Measurements from ENCODE around the gene MCRIP1.

MCRIP1 gene

GRCh38 chr17:81839301-81839700 lies 6.2 kb upstream of the MCRIP1 start:
- DNase-seq (ENCODE audit: low spot score) = no peak
- Histone ChIP-seq H3K23ac (ENCODE audit: low read depth, low read length, poor library complexity) (no peak overlapping the region), H2BK12ac (ENCODE audit: low read length) (no peak overlapping the region), H3K9me3 (replicated peaks in 1 of 2; ENCODE audit: control insufficient read depth in 2 of 2, insufficient read depth in 1 of 2, low read depth in 1 of 2, low read length in 2 of 2) (no peaks in the 10 kb centered on the region), H3K27me3 (ENCODE audit: control insufficient read depth in 3 of 3, insufficient read depth in 3 of 3, low read depth in 1 of 3, low read length in 3 of 3) (no peaks in the 10 kb centered on the region), H2AK5ac (ENCODE audit: low read depth, low read length) (no peak overlapping the region), H3K79me1 (ENCODE audit: low read depth, low read length) (peaks cover 12% of the 10 kb centered on the region), H4K8ac (ENCODE audit: low read depth, low read length) (no peak overlapping the region), H3K18ac (ENCODE audit: low read length) (no peak overlapping the region), H3K36me3 (replicated peaks in 1 of 2; ENCODE audit: control insufficient read depth in 2 of 2, insufficient read depth in 2 of 2, low read length in 2 of 2) (peaks cover 19 to 21% of the 10 kb centered on the region in 2 donors), H3K4me3 (ENCODE audit: low read length in 2 of 2) (no peak overlapping the region), H2BK5ac (ENCODE audit: low read length) (no peak overlapping the region), H3K4me1 (ENCODE audit: control insufficient read depth in 2 of 2, insufficient read depth in 1 of 2, low read depth in 1 of 2, low read length in 2 of 2) (peaks cover 0 to 1% of the 10 kb centered on the region in 2 donors), H3K4me2 (ENCODE audit: insufficient read depth, low read length, poor library complexity, severe bottlenecking) (no peak overlapping the region), H2AFZ (ENCODE audit: low read length) (peak overlapping the region; percentile 37), H2BK120ac (ENCODE audit: low read depth, low read length) (no peak overlapping the region), H3K14ac (ENCODE audit: low read length) (no peak overlapping the region), H2BK15ac (ENCODE audit: low read length) (no peak overlapping the region), H3K9ac (ENCODE audit: low read depth, low read length, poor library complexity) (no peak overlapping the region), H4K91ac (ENCODE audit: low read depth, low read length, poor library complexity) (no peak overlapping the region), H3K27ac (replicated peaks; ENCODE audit: low read length) (no peak overlapping the region), H3K4ac (ENCODE audit: low read length) (no peak overlapping the region)
- no CpG with 5 or more reads among the region's 15 CpGs for WGBS, 2 donors (ENCODE audit: extremely low coverage in 2 of 2, insufficient read length in 2 of 2, insufficient replicate concordance in 1 of 2)

GRCh38 chr17:81838753-81839255 lies 5.7 kb upstream of the MCRIP1 start:
- Histone ChIP-seq H3K4me2 (ENCODE audit: insufficient read depth, low read length, poor library complexity, severe bottlenecking) (no peak overlapping the region), H3K23ac (ENCODE audit: low read depth, low read length, poor library complexity) (no peak overlapping the region), H3K4me3 (ENCODE audit: low read length in 2 of 2) (no peak overlapping the region), H4K91ac (ENCODE audit: low read depth, low read length, poor library complexity) (no peak overlapping the region), H3K9me3 (replicated peaks in 1 of 2; ENCODE audit: control insufficient read depth in 2 of 2, insufficient read depth in 1 of 2, low read depth in 1 of 2, low read length in 2 of 2) (no peaks in the 10 kb centered on the region), H2BK15ac (ENCODE audit: low read length) (no peak overlapping the region), H3K9ac (ENCODE audit: low read depth, low read length, poor library complexity) (no peak overlapping the region), H3K4me1 (ENCODE audit: control insufficient read depth in 2 of 2, insufficient read depth in 1 of 2, low read depth in 1 of 2, low read length in 2 of 2) (peaks cover 0 to 3% of the 10 kb centered on the region in 2 donors), H3K18ac (ENCODE audit: low read length) (no peak overlapping the region), H2AK5ac (ENCODE audit: low read depth, low read length) (no peak overlapping the region), H2BK5ac (ENCODE audit: low read length) (no peak overlapping the region), H2BK12ac (ENCODE audit: low read length) (no peak overlapping the region), H3K27ac (replicated peaks; ENCODE audit: low read length) (no peak overlapping the region), H3K79me1 (ENCODE audit: low read depth, low read length) (peaks cover 12% of the 10 kb centered on the region), H3K4ac (ENCODE audit: low read length) (no peak overlapping the region), H4K8ac (ENCODE audit: low read depth, low read length) (no peak overlapping the region), H3K36me3 (replicated peaks in 1 of 2; ENCODE audit: control insufficient read depth in 2 of 2, insufficient read depth in 2 of 2, low read length in 2 of 2) (peaks cover 14 to 16% of the 10 kb centered on the region in 2 donors), H2AFZ (ENCODE audit: low read length) (peak overlapping the region; percentile 37), H2BK120ac (ENCODE audit: low read depth, low read length) (no peak overlapping the region), H3K27me3 (ENCODE audit: control insufficient read depth in 3 of 3, insufficient read depth in 3 of 3, low read depth in 1 of 3, low read length in 3 of 3) (no peaks in the 10 kb centered on the region), H3K14ac (ENCODE audit: low read length) (no peak overlapping the region)
- WGBS, 2 donors (ENCODE audit: extremely low coverage in 2 of 2, insufficient read length in 2 of 2, insufficient replicate concordance in 1 of 2) = no CpG with 5 or more reads among the region's 17 CpGs
- no peak for DNase-seq (ENCODE audit: low spot score)

GRCh38 chr17:81837641-81838040 lies 4.5 kb upstream of the MCRIP1 start:
- no CpG with 5 or more reads among the region's 9 CpGs for WGBS, 2 donors (ENCODE audit: extremely low coverage in 2 of 2, insufficient read length in 2 of 2, insufficient replicate concordance in 1 of 2)
- Histone ChIP-seq H4K91ac (ENCODE audit: low read depth, low read length, poor library complexity) (no peak overlapping the region), H3K27ac (replicated peaks; ENCODE audit: low read length) (no peak overlapping the region), H2BK120ac (ENCODE audit: low read depth, low read length) (no peak overlapping the region), H3K23ac (ENCODE audit: low read depth, low read length, poor library complexity) (no peak overlapping the region), H3K79me1 (ENCODE audit: low read depth, low read length) (peaks cover 14% of the 10 kb centered on the region), H3K4me3 (ENCODE audit: low read length in 2 of 2) (no peak overlapping the region), H3K14ac (ENCODE audit: low read length) (no peak overlapping the region), H2AFZ (ENCODE audit: low read length) (no peak overlapping the region), H2BK5ac (ENCODE audit: low read length) (no peak overlapping the region), H2BK12ac (ENCODE audit: low read length) (no peak overlapping the region), H3K4ac (ENCODE audit: low read length) (no peak overlapping the region), H2BK15ac (ENCODE audit: low read length) (no peak overlapping the region), H3K9me3 (replicated peaks in 1 of 2; ENCODE audit: control insufficient read depth in 2 of 2, insufficient read depth in 1 of 2, low read depth in 1 of 2, low read length in 2 of 2) (no peaks in the 10 kb centered on the region), H3K4me1 (ENCODE audit: control insufficient read depth in 2 of 2, insufficient read depth in 1 of 2, low read depth in 1 of 2, low read length in 2 of 2) (peaks cover 0 to 3% of the 10 kb centered on the region in 2 donors), H3K18ac (ENCODE audit: low read length) (no peak overlapping the region), H3K36me3 (replicated peaks in 1 of 2; ENCODE audit: control insufficient read depth in 2 of 2, insufficient read depth in 2 of 2, low read length in 2 of 2) (peaks cover 4 to 5% of the 10 kb centered on the region in 2 donors), H4K8ac (ENCODE audit: low read depth, low read length) (no peak overlapping the region), H3K4me2 (ENCODE audit: insufficient read depth, low read length, poor library complexity, severe bottlenecking) (no peak overlapping the region), H3K9ac (ENCODE audit: low read depth, low read length, poor library complexity) (no peak overlapping the region), H2AK5ac (ENCODE audit: low read depth, low read length) (no peak overlapping the region), H3K27me3 (ENCODE audit: control insufficient read depth in 3 of 3, insufficient read depth in 3 of 3, low read depth in 1 of 3, low read length in 3 of 3) (no peaks in the 10 kb centered on the region)
- no peak for DNase-seq (ENCODE audit: low spot score)

GRCh38 chr17:81834831-81835267 lies 1.8 kb upstream of the MCRIP1 start, which contains the start of gene PPP1R27:
TSS of gene PPP1R27 (minus strand) at chr17:81835050. CDS start at chr17:81834953, 97 bp downstream.
- Histone ChIP-seq H2BK120ac (ENCODE audit: low read depth, low read length) (no peak within 1 kb of the TSS), H3K9me3 (replicated peaks in 1 of 2; ENCODE audit: control insufficient read depth in 2 of 2, insufficient read depth in 1 of 2, low read depth in 1 of 2, low read length in 2 of 2) (no peaks in the 10 kb centered on the region), H3K79me1 (ENCODE audit: low read depth, low read length) (peaks cover 22% of the 10 kb centered on the region), H3K27me3 (ENCODE audit: control insufficient read depth in 3 of 3, insufficient read depth in 3 of 3, low read depth in 1 of 3, low read length in 3 of 3) (no peaks in the 10 kb centered on the region), H3K9ac (ENCODE audit: low read depth, low read length, poor library complexity) (peak within 1 kb of the TSS; percentile 30), H3K4me1 (ENCODE audit: control insufficient read depth in 2 of 2, insufficient read depth in 1 of 2, low read depth in 1 of 2, low read length in 2 of 2) (peaks cover 6 to 11% of the 10 kb centered on the region in 2 donors), H2AFZ (ENCODE audit: low read length) (peak within 1 kb of the TSS; percentile 83), H3K27ac (replicated peaks; ENCODE audit: low read length) (no peak within 1 kb of the TSS), H3K23ac (ENCODE audit: low read depth, low read length, poor library complexity) (peak within 1 kb of the TSS; percentile 80), H2BK12ac (ENCODE audit: low read length) (peak within 1 kb of the TSS; percentile 7), H3K4ac (ENCODE audit: low read length) (peak within 1 kb of the TSS; percentile 1), H4K91ac (ENCODE audit: low read depth, low read length, poor library complexity) (no peak within 1 kb of the TSS), H2BK15ac (ENCODE audit: low read length) (no peak within 1 kb of the TSS), H4K8ac (ENCODE audit: low read depth, low read length) (peak within 1 kb of the TSS; percentile 65), H3K14ac (ENCODE audit: low read length) (no peak within 1 kb of the TSS), H3K36me3 (replicated peaks in 1 of 2; ENCODE audit: control insufficient read depth in 2 of 2, insufficient read depth in 2 of 2, low read length in 2 of 2) (peaks cover 2 to 7% of the 10 kb centered on the region in 2 donors), H3K4me3 (ENCODE audit: low read length in 2 of 2) (peak within 1 kb of the TSS; percentile 81 to 96), H3K4me2 (ENCODE audit: insufficient read depth, low read length, poor library complexity, severe bottlenecking) (peak within 1 kb of the TSS; percentile 77), H3K18ac (ENCODE audit: low read length) (no peak within 1 kb of the TSS), H2BK5ac (ENCODE audit: low read length) (no peak within 1 kb of the TSS), H2AK5ac (ENCODE audit: low read depth, low read length) (peak within 1 kb of the TSS; percentile 63)
- WGBS, 2 donors (ENCODE audit: extremely low coverage in 2 of 2, insufficient read length in 2 of 2, insufficient replicate concordance in 1 of 2) = no CpG with 5 or more reads among the region's 26 CpGs
- DNase-seq (ENCODE audit: low spot score) = no peak

All from neuronal stem cell (in vitro differentiated cells).